Stomach (tissue), 9 donors: Measurements from ENCODE around the gene CMIP. TPM values are rescaled to one million over a fixed set of nuclear protein-coding genes. Genes with fewer than 3 reads are reported as not detected.
A peak's percentile ranks its signal among the peaks of the same experiment; 100 is the strongest.

ENCODE experiments used
- DNase-seq, 2 donors: peaks; one replicate each; pipeline versions ENCODE4 v3.0.0 to v3.0.0-alpha.2; 2013 to 2019
- H3K27ac ChIP-seq, 5 donors: fragments of 200-600 bp in 4 of 5; sonication (generic) in 4 of 5; one replicate each; pipeline ENCODE4 v1.5.1; 2013 to 2019; ENCODE audit warnings: mild to moderate bottlenecking in 1 of 5, moderate library complexity in 1 of 5
- H3K27me3 ChIP-seq, 3 donors: fragments of 200-600 bp; sonication (generic); one replicate each; pipeline ENCODE4 v1.5.1; 2017 to 2019; ENCODE audit warnings: mixed run types in 1 of 3
- H3K36me3 ChIP-seq, 4 donors: fragments of 200-600 bp; sonication (generic); 1 replicate in 3 of 4; 2 replicates in 1 of 4; pipeline ENCODE4 v1.5.1; 2016 to 2019
- H3K4me1 ChIP-seq, 4 donors: fragments of 200-600 bp; sonication (generic); one replicate each; pipeline ENCODE4 v1.5.1; 2016 to 2019
- H3K4me3 ChIP-seq, 4 donors: fragments of 200-600 bp; sonication (generic) in 3 of 4; one replicate each; pipeline ENCODE4 v1.5.1; 2016 to 2019; ENCODE audit warnings: mild to moderate bottlenecking in 1 of 4
- H3K9me3 ChIP-seq, 4 donors: fragments of 200-600 bp; sonication (generic); one replicate each; pipeline ENCODE4 v1.5.1; 2016 to 2019
- CTCF ChIP-seq, 7 experiments: fragments of 450-650 bp in 4 of 7; fragments of 200-600 bp in 3 of 7; sonication (generic) in 3 of 7; IDR thresholded peaks; one replicate each; pipeline ENCODE4 v1.5.1; 2016 to 2019; ENCODE audit warnings: antibody characterized with exemption in 7 of 7, control low read depth in 2 of 7, mild to moderate bottlenecking in 1 of 7
- EP300 ChIP-seq: sonication (generic); formaldehyde crosslinking; IDR thresholded peaks from one replicate; pipeline ENCODE4 v1.6.1; 2017; ENCODE audit warnings: antibody characterized with exemption
- POLR2A ChIP-seq, 4 donors: fragments of 450-650 bp; IDR thresholded peaks; one replicate each; pipeline ENCODE4 v1.6.1; 2016; ENCODE audit warnings: antibody characterized with exemption in 4 of 4, control low read depth in 2 of 4, mild to moderate bottlenecking in 1 of 4, moderate library complexity in 1 of 4
- POLR2AphosphoS5 ChIP-seq, 3 donors: sonication (generic); formaldehyde crosslinking; IDR thresholded peaks; one replicate each; pipeline ENCODE4 v1.6.1; 2016; ENCODE audit warnings: antibody characterized with exemption in 3 of 3
- WGBS, 5 donors: extraction: QIAGEN DNeasy Blood & Tissue Kit in 3 of 5; methylation state at CpG; one replicate each; pipeline versions ENCODE4 v1.1.5 to v1.1.7; 2013 to 2018; 5-methylcytosine and 5-hydroxymethylcytosine counted together
- intact Hi-C: fragments of 100-400 bp; cut with DNase I; formaldehyde crosslinking; loops from one replicate; pipeline ENCODE4 v1.15.1; 2023; ENCODE audit warnings: low total_unique reads
- polyA plus RNA-seq, 3 donors: library from polyadenylated mRNA; stranded (reverse); fragments of 200-250 nt; gene quantifications; one replicate each; pipeline ENCODE4 v1.2.3, GENCODE V29; 2013
- total RNA-seq, 5 donors: library from RNA; depleted of rRNA; stranded (reverse); fragments of >200 nt; gene quantifications; one replicate each; pipeline versions ENCODE4 v1.1.0 to v1.2.3, GENCODE V29; 2014 to 2016
- donor health status: healthy with polysubstance abuse.
- donor health status: Bipolar disorder and iron deficiency.
- donor health status: healthy.

CMIP gene
- total and polyA plus RNA-seq, 8 donors = 11.1 to 71.0 (median 31.2) TPM

DNA sequence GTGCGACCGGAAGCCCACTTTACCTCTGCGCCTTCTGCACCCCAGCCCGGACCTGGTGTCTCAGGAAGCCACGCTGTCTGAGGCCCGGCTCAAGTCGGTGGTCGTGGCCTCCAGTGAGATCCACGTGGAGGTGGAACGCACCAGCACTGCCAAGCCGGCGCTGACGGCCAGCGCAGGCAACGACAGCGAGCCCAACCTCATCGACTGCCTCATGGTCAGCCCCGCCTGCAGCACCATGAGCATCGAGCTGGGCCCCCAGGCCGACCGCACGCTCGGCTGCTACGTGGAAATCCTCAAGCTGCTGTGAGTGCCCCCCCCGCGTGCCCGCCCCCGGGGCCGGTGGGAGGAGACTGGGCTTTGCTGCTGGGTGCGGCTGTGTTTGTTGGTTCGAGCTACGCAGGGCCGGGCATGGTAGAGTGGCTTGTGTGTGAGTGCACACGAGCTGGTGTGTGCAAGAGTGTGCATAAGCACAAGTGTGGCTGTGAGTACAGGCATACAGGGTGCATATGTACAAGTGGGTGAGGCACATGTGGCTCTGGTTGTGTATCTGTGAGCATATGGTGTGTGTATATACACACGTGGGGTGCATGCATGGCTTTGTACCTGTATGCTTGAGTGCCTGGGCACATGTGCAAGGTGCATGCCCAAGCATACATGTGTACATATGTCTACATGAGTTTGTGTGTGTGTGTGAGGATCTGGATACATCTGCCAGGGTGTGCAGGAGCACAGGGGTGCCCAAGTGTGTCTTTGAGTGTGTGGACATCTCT, 233.9 kb downstream of the CMIP start:
- H3K36me3 ChIP-seq = peaks cover 13 to 96% (median 89%) of the 10 kb centered on the region in 4 donors
- intact Hi-C loops = no loop called here
- H3K4me3 ChIP-seq = no peak overlapping the region
- DNase-seq = no peak
- 66 to 80% (median 77%) methylated on average over 13 to 35 of the region's 35 CpGs for WGBS, 5 donors
- peaks cover 5 to 57% (median 22%) of the 10 kb centered on the region in 4 donors for H3K4me1 ChIP-seq
- no peaks in the 10 kb centered on the region for H3K27me3 ChIP-seq
- peak overlapping the region in 2 of 5 donors; percentile 14 to 18 for H3K27ac ChIP-seq
- H3K9me3 ChIP-seq = no peaks in the 10 kb centered on the region
- TF ChIP-seq POLR2AphosphoS5 (IDR thresholded peaks at IDR 0.05) = no peak
- TF ChIP-seq CTCF (IDR thresholded peaks at IDR 0.05) = no peak
- no peak for TF ChIP-seq POLR2A (IDR thresholded peaks at IDR 0.05)
- TF ChIP-seq EP300 = no peak

DNA sequence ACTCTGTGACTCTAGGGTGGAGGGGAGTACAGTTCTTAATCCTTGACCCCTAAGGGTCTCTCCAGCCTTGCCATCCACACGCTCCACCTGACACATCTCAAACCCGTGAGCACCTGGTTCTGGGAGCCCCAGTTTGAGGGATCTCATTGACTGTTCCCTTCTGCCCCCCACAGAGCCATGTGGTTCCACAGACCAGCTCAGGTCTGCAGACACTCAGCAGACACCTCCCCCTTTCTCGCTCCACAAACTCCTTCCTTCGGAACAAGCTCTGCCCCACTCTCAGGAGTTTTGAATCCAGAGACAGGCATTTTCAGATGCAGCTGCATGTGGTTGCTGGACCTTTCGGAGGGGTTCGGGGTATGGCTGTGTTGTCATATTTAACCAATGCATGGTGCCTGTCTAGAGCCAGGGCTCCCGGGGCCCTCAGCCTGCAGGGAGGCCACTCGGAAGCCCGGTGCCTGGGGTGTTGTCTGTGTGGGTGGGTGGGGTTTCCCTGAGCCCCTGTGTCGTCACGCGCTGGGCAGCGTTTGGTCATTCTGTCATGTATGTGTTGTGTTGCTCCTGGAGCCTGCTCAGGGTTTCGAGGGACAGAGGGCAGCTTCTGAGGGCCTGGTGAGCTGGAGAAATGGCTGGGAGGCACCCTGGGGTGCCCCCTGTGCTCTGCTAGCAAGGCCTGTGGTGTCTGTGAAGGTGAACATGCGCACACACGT, 235.3 kb downstream of the CMIP start:
- no peak for TF ChIP-seq POLR2A (IDR thresholded peaks at IDR 0.05)
- no peak for TF ChIP-seq EP300
- TF ChIP-seq CTCF (IDR thresholded peaks at IDR 0.05) = no peak
- TF ChIP-seq POLR2AphosphoS5 (IDR thresholded peaks at IDR 0.05) = no peak
- Histone ChIP-seq H3K36me3 (peaks cover 13 to 94% (median 79%) of the 10 kb centered on the region in 4 donors), H3K4me3 (no peak overlapping the region), H3K9me3 (no peaks in the 10 kb centered on the region), H3K4me1 (peaks cover 5 to 57% (median 22%) of the 10 kb centered on the region in 4 donors), H3K27me3 (no peaks in the 10 kb centered on the region), H3K27ac (peak overlapping the region; percentile 9 to 69 (median 44))
- intact Hi-C loops = no loop called here
- WGBS, 5 donors = 77 to 88% (median 83%) methylated on average over 14 to 16 of the region's 16 CpGs
- DNase-seq = no peak

- H3K4me3 ChIP-seq = no peak overlapping the region
- peak overlapping the region; percentile 23 to 69 (median 44) for H3K27ac ChIP-seq
- DNase-seq = no peak
- H3K4me1 ChIP-seq = peaks cover 5 to 54% (median 22%) of the 10 kb centered on the region in 4 donors
- intact Hi-C loops = no loop called here
- no peaks in the 10 kb centered on the region for H3K27me3 ChIP-seq
- TF ChIP-seq POLR2AphosphoS5 (IDR thresholded peaks at IDR 0.05) (no peak), POLR2A (IDR thresholded peaks at IDR 0.05) (no peak), CTCF (IDR thresholded peaks at IDR 0.05) (no peak), EP300 (no peak)
- H3K36me3 ChIP-seq = peaks cover 12 to 91% (median 75%) of the 10 kb centered on the region in 4 donors
- no peaks in the 10 kb centered on the region for H3K9me3 ChIP-seq
- 57 to 81% (median 69%) methylated on average over 15 to 22 of the region's 22 CpGs for WGBS, 5 donors
Measured at GRCh38 chr16:81680444-81681275, 236.1 kb downstream of the CMIP start.

- Histone ChIP-seq H3K4me1 (peaks cover 5 to 54% (median 24%) of the 10 kb centered on the region in 4 donors), H3K27me3 (no peaks in the 10 kb centered on the region), H3K9me3 (no peaks in the 10 kb centered on the region), H3K27ac (peak overlapping the region in 4 of 5 donors; percentile 23 to 69 (median 48)), H3K36me3 (peaks cover 5 to 91% (median 71%) of the 10 kb centered on the region in 4 donors), H3K4me3 (no peak overlapping the region)
- intact Hi-C loops = no loop called here
- TF ChIP-seq POLR2AphosphoS5 (IDR thresholded peaks at IDR 0.05) (no peak), CTCF (IDR thresholded peaks at IDR 0.05) (no peak), POLR2A (IDR thresholded peaks at IDR 0.05) (no peak), EP300 (no peak)
- WGBS, 5 donors = 88 to 96% (median 94%) methylated on average over 11 to 14 of the region's 14 CpGs
- DNase-seq = no peak
Measured at GRCh38 chr16:81681311-81681710, 236.7 kb downstream of the CMIP start.
